Activated T-helper 1 cell treated with Interleukin-2 at 50 U/mL for 16 hours (primary cell): Measurements from ENCODE around the gene DNAH2.
A peak's percentile ranks its signal among the peaks of the same experiment; 100 is the strongest.

Source experiments
- DNase-seq: peaks from one replicate; pipeline ENCODE4 v3.0.0-alpha.2; 2020; ENCODE audit warnings: low read depth

Gene DNAH2

GRCh38 chr17:7822126-7822525 is 104.6 kb downstream of the DNAH2 start:
- no peak for DNase-seq

GRCh38 chr17:7823581-7824001 is 106.0 kb downstream of the DNAH2 start:
- no peak for DNase-seq

- no peak for DNase-seq
Observed at GRCh38 chr17:7824021-7824924, 106.7 kb downstream of the DNAH2 start.

GRCh38 chr17:7825206-7825990 is 107.9 kb downstream of the DNAH2 start:
- DNase-seq = no peak

- DNase-seq = no peak
Observed at GRCh38 chr17:7830616-7831015, 113.1 kb downstream of the DNAH2 start.

GRCh38 chr17:7831233-7831632 is 113.7 kb downstream of the DNAH2 start:
- DNase-seq = no peak

- no peak for DNase-seq
Observed at GRCh38 chr17:7832431-7832830, 114.9 kb downstream of the DNAH2 start.

GRCh38 chr17:7833011-7833794 is 115.7 kb downstream of the DNAH2 start:
- no peak for DNase-seq

GRCh38 chr17:7833795-7834541 is 116.4 kb downstream of the DNAH2 start, which contains the start of gene KDM6B:
Gene KDM6B (plus strand): TSS chr17:7834217. CDS start chr17:7845555, 11,338 bp downstream.
- peak; percentile 72 for DNase-seq

GRCh38 chr17:7834542-7834956 is 117.0 kb downstream of the DNAH2 start:
- DNase-seq = no peak

GRCh38 chr17:7834957-7835813 is 117.6 kb downstream of the DNAH2 start:
- peak; percentile 78 for DNase-seq

GRCh38 chr17:7835814-7836595 is 118.5 kb downstream of the DNAH2 start:
- DNase-seq = no peak

- DNase-seq = no peak
Observed at GRCh38 chr17:7836596-7837407, 119.3 kb downstream of the DNAH2 start.

- no peak for DNase-seq
Observed at GRCh38 chr17:7837408-7838088, 120.0 kb downstream of the DNAH2 start.

GRCh38 chr17:7838090-7839075 is 120.8 kb downstream of the DNAH2 start:
- no peak for DNase-seq

GRCh38 chr17:7839190-7839875 is 121.8 kb downstream of the DNAH2 start:
- no peak for DNase-seq
